Occipital lobe (tissue), 2 donors: Measurements from ENCODE around the gene CCDC27. TPM values are rescaled to one million over a fixed set of nuclear protein-coding genes. Genes with fewer than 3 reads are reported as not detected.
A peak's percentile ranks its signal among the peaks of the same experiment; 100 is the strongest.

ENCODE experiments used
- DNase-seq: peaks from one replicate; lab custom pipeline; 2025; lab: John Stamatoyannopoulos, UW
- total RNA-seq: library from RNA; depleted of rRNA; stranded (reverse); fragments of >200 nt; gene quantifications from one replicate; pipeline ENCODE4 v1.2.3, GENCODE V29; 2014

The CCDC27 gene
- total RNA-seq, 1 donor from 2014 or later: not detected

- DNase-seq: no peak
These were observed 1.6 kb downstream of the CCDC27 start for GRCh38 chr1:3753656-3754454.

- DNase-seq: no peak
These were observed 4.1 kb downstream of the CCDC27 start for GRCh38 chr1:3756394-3756793.

GRCh38 chr1:3759164-3759563 lies 6.9 kb downstream of the CCDC27 start:
- DNase-seq: no peak

- no peak for DNase-seq
These were observed 7.5 kb downstream of the CCDC27 start for GRCh38 chr1:3759796-3760195.

- DNase-seq: no peak
These were observed 9.2 kb downstream of the CCDC27 start for GRCh38 chr1:3761296-3762010.

- DNase-seq: no peak
These were observed 10.1 kb downstream of the CCDC27 start for GRCh38 chr1:3762151-3762872.

- DNase-seq: no peak
These were observed 10.6 kb downstream of the CCDC27 start for GRCh38 chr1:3762873-3763228.

GRCh38 chr1:3763351-3764125 lies 11.3 kb downstream of the CCDC27 start:
- DNase-seq: no peak

- no peak for DNase-seq
These were observed 15.2 kb downstream of the CCDC27 start for GRCh38 chr1:3767328-3767925.

- DNase-seq: no peak
These were observed 16.7 kb downstream of the CCDC27 start for GRCh38 chr1:3768811-3769390.

GRCh38 chr1:3770047-3770765 lies 18.0 kb downstream of the CCDC27 start:
- no peak for DNase-seq

- no peak for DNase-seq
These were observed 19.1 kb downstream of the CCDC27 start for GRCh38 chr1:3771108-3772026.

- DNase-seq: peak; percentile 56
These were observed 19.9 kb downstream of the CCDC27 start for GRCh38 chr1:3772027-3772714.

- no peak for DNase-seq
These were observed 20.7 kb downstream of the CCDC27 start, which contains the start of gene SMIM1 for GRCh38 chr1:3772715-3773571. Gene SMIM1 (plus strand): TSS chr1:3772749. CDS start chr1:3775374, 2,625 bp downstream.

- DNase-seq: no peak
These were observed 21.5 kb downstream of the CCDC27 start for GRCh38 chr1:3773572-3774275.

GRCh38 chr1:3774276-3774945 lies 22.2 kb downstream of the CCDC27 start:
- DNase-seq: no peak
